Renal cortex interstitium (tissue), 11 donors: ENCODE results near the gene CHRNA9. TPM values are rescaled to one million over a fixed set of nuclear protein-coding genes. Genes with fewer than 3 reads are reported as not detected.

Experiments
- DNase-seq, 11 donors: peaks; one replicate each; pipeline ENCODE4 v3.0.0-alpha.2; 2013; ENCODE audit warnings: low read depth in 9 of 11, low spot score in 4 of 11; ENCODE audit errors: extremely low read depth in 1 of 11
- polyA plus RNA-seq, 3 donors: library from polyadenylated mRNA; unstranded; fragments of 120-200 nt; gene quantifications; one replicate each; pipeline ENCODE4 v1.2.1, GENCODE V29; 2013; ENCODE audit not compliant: insufficient read length in 3 of 3

The CHRNA9 gene
- polyA plus RNA-seq, 3 donors: 0.82 to 2.1 (median 1.7) TPM

GRCh38 chr4:40331101-40331745 lies 3.9 kb upstream of the CHRNA9 start:
- DNase-seq: no peak

- no peak for DNase-seq
Observed at GRCh38 chr4:40331961-40332360, 3.2 kb upstream of the CHRNA9 start.

GRCh38 chr4:40333921-40334352 lies 1.2 kb upstream of the CHRNA9 start:
- no peak for DNase-seq

- DNase-seq: no peak
Observed at GRCh38 chr4:40335525-40335894, 377 bp downstream of the CHRNA9 start.

- no peak for DNase-seq
Observed at GRCh38 chr4:40337051-40337450, 1.9 kb downstream of the CHRNA9 start.

GRCh38 chr4:40337523-40337922 lies 2.4 kb downstream of the CHRNA9 start:
- no peak for DNase-seq

- no peak for DNase-seq
Observed at GRCh38 chr4:40340030-40340429, 4.9 kb downstream of the CHRNA9 start.

GRCh38 chr4:40347472-40347871 lies 12.3 kb downstream of the CHRNA9 start:
- DNase-seq: no peak

GRCh38 chr4:40348000-40348399 lies 12.9 kb downstream of the CHRNA9 start:
- DNase-seq: no peak

- DNase-seq: no peak
Observed at GRCh38 chr4:40349561-40350198, 14.5 kb downstream of the CHRNA9 start.

- no peak for DNase-seq
Observed at GRCh38 chr4:40350627-40351227, 15.6 kb downstream of the CHRNA9 start.

- DNase-seq: no peak
Observed at GRCh38 chr4:40354158-40354557, 19.0 kb downstream of the CHRNA9 start.

GRCh38 chr4:40355131-40355530 lies 20.0 kb downstream of the CHRNA9 start:
- DNase-seq: no peak

- DNase-seq: no peak
Observed at GRCh38 chr4:40357738-40358137, 22.6 kb downstream of the CHRNA9 start.

- no peak for DNase-seq
Observed at GRCh38 chr4:40361338-40361737, 26.2 kb downstream of the CHRNA9 start.

- DNase-seq: peak in 1 of 11 donors; percentile 5
Observed at GRCh38 chr4:40363382-40363920, 28.3 kb downstream of the CHRNA9 start.

GRCh38 chr4:40363945-40364344 lies 28.8 kb downstream of the CHRNA9 start:
- DNase-seq: no peak

GRCh38 chr4:40365766-40366165 lies 30.6 kb downstream of the CHRNA9 start:
- DNase-seq: no peak

- DNase-seq: no peak
Observed at GRCh38 chr4:40367451-40367850, 32.3 kb downstream of the CHRNA9 start.
